ENCODE results near the gene BSDC1. TPM values are rescaled to one million over a fixed set of nuclear protein-coding genes. Genes with fewer than 3 reads are reported as not detected.
"Not testable (repeated sequence)": the region's sequence is repeated elsewhere in the genome, so short reads cannot be mapped to it uniquely, and the experiment has no call there.

Gene BSDC1
- total and polyA plus RNA-seq, 8 donors: 23.8 to 126 (median 45.5) TPM

DNA sequence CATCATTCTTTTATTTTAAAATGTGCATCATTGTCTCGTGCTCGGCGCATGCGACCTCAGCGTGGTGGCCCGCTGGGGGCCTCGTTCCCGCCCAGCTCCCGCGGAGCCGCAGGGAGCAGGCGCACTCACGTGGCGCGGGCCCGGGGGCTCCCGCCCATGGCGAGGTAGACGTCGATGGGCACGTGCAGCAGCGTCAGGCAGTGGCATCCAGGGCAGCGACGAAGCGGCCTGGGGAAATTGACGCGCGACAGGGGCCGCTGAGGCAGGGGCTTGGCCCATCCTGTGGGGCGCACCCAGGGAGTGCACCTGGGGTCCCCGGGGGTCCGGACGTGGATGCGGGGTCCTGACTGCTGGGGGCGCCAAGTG is 33.0 kb downstream of the BSDC1 start:
- WGBS, 5 donors: 50 to 67% (median 61%) methylated on average over 22 to 35 of the region's 35 CpGs
- intact Hi-C loops (cut with DNase I; ENCODE audit: low total_unique reads): no loop called here
- peaks cover 14 to 26% (median 21%) of the 10 kb centered on the region in 4 donors for H3K4me1 ChIP-seq
- no peaks in the 10 kb centered on the region for H3K27me3 ChIP-seq
- H3K27ac ChIP-seq: peak overlapping the region in 3 of 5 donors; percentile 21 to 73 (median 32)
- no peaks in the 10 kb centered on the region for H3K9me3 ChIP-seq
- H3K4me3 ChIP-seq: peak overlapping the region; percentile 40 to 58 (median 44)
- DNase-seq: peak in 1 of 2 donors; percentile 56
- TF ChIP-seq POLR2A (IDR thresholded peaks at IDR 0.05): no peak
- no peak for TF ChIP-seq EP300 (IDR thresholded peaks at IDR 0.05)
- TF ChIP-seq POLR2AphosphoS5 (IDR thresholded peaks at IDR 0.05): no peak
- no peak for TF ChIP-seq CTCF (IDR thresholded peaks at IDR 0.05)
- H3K36me3 ChIP-seq: peaks cover 12 to 34% (median 27%) of the 10 kb centered on the region in 4 donors

DNA sequence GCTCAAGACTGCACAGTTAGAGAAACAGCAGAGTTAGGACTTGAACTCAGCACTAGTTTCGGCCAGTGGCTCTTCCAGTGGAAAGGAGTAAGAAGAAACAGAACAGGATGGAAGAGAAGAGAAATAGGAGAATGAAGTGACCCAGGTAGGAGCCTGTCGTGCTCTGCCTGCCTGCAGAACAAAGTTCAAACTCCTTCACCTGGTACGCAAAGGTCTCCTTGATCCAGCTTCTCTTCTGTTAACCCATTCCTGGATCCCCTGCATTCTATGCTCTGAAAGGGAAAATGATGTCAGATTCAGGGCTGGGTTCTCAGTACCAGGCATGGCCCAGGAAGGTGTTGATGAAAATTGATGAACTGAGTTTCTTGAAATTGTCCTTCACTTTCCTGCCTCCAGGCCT is 35.8 kb downstream of the BSDC1 start:
- Histone ChIP-seq H3K27me3 (no peaks in the 10 kb centered on the region), H3K4me3 (no peak overlapping the region), H3K27ac (no peak overlapping the region), H3K36me3 (peaks cover 0 to 5% (median 5%) of the 10 kb centered on the region in 4 donors), H3K9me3 (no peaks in the 10 kb centered on the region), H3K4me1 (peaks cover 16 to 37% (median 28%) of the 10 kb centered on the region in 4 donors)
- 42 to 62% (median 53%) methylated on average over 3 of the region's 3 CpGs for WGBS, 5 donors
- TF ChIP-seq POLR2A (IDR thresholded peaks at IDR 0.05) (no peak), CTCF (IDR thresholded peaks at IDR 0.05) (no peak), POLR2AphosphoS5 (IDR thresholded peaks at IDR 0.05) (no peak), EP300 (IDR thresholded peaks at IDR 0.05) (no peak)
- intact Hi-C loops (cut with DNase I; ENCODE audit: low total_unique reads): no loop called here
- DNase-seq: no peak

DNA sequence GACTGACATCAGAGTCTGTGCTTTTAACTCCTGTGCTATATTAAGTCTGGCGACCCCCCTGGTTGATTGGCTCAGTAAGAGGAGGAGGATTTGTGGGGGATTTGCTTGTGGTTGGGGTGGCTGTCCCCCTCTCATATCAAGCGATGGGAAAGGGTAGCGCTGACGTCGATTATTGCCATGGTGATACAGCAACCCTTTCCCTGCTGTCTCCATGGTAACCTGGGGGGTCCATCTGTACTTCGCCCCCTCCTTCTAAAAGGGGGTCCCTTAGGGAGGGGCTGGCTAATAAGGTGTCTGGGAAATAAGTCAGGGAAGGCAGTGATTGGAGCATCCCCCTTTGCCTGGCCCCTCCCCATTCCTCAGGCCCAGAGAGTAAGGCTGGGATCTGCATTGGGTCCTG is 36.6 kb downstream of the BSDC1 start:
- 64 to 72% (median 69%) methylated on average over 6 of the region's 6 CpGs for WGBS, 5 donors
- H3K27me3 ChIP-seq: no peaks in the 10 kb centered on the region
- no peaks in the 10 kb centered on the region for H3K9me3 ChIP-seq
- peaks cover 24 to 43% (median 35%) of the 10 kb centered on the region in 4 donors for H3K4me1 ChIP-seq
- intact Hi-C loops (cut with DNase I; ENCODE audit: low total_unique reads): no loop called here
- no peak overlapping the region for H3K4me3 ChIP-seq
- H3K27ac ChIP-seq: no peak overlapping the region
- TF ChIP-seq EP300 (IDR thresholded peaks at IDR 0.05) (no peak), POLR2AphosphoS5 (IDR thresholded peaks at IDR 0.05) (no peak), CTCF (IDR thresholded peaks at IDR 0.05) (no peak), POLR2A (IDR thresholded peaks at IDR 0.05) (no peak)
- no peak for DNase-seq
- no peaks in the 10 kb centered on the region for H3K36me3 ChIP-seq

DNA sequence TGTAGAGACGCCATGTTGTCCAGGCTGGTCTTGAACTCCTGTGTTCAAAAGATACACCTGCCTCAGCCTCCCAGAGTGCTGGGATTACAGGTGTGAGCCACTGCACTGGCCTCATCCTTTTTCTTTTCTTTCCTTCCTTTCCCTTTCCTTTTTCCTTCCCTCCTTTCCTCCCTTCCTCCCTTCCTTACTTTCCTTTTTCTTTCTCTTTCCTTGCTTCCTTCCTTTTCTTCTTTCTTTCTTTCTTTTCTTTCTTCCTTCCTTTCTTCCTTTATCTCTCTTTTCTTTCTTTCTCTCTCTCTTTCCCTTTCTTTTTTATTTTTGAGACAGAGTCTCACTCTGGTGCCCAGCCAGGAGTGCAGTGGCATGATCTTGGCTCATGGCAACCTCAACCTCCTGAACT is 37.8 kb downstream of the BSDC1 start:
- Histone ChIP-seq H3K36me3 (no peaks in the 10 kb centered on the region), H3K4me3 (no peak overlapping the region), H3K27me3 (no peaks in the 10 kb centered on the region), H3K9me3 (no peaks in the 10 kb centered on the region), H3K4me1 (peaks cover 21 to 42% (median 34%) of the 10 kb centered on the region in 4 donors), H3K27ac (no peak overlapping the region)
- TF ChIP-seq POLR2A (IDR thresholded peaks at IDR 0.05) (no peak), EP300 (IDR thresholded peaks at IDR 0.05) (no peak), CTCF (IDR thresholded peaks at IDR 0.05) (no peak), POLR2AphosphoS5 (IDR thresholded peaks at IDR 0.05) (no peak)
- 88 to 100% (median 95%) methylated on average over 1 of the region's 1 CpG for WGBS, 5 donors
- DNase-seq: no peak
- intact Hi-C loops (cut with DNase I; ENCODE audit: low total_unique reads): no loop called here

DNA sequence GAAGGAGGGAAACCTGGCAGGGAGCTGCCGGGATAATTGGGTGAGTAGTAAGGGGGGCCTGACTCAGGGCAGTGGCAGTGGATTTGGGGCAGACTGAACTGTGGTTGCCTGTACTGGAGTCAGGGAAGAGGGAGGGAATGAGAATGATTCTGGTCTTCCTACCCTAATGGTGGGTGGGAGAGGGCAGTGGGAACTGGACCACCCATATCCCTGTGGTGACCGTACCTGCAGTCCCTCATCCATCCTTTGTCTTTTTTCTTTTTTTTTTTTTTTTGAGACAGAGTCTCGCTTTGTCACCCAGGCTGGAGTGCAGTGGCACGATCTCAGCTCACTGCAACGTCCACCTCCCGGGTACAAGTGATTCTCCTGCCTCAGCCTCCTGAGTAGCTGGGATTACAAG is 38.5 kb downstream of the BSDC1 start:
- intact Hi-C loops (cut with DNase I; ENCODE audit: low total_unique reads); H3K27me3 ChIP-seq; H3K27ac ChIP-seq; H3K9me3 ChIP-seq; H3K36me3 ChIP-seq; DNase-seq; H3K4me3 ChIP-seq: not testable (repeated sequence)
- peaks cover 18 to 40% (median 32%) of the 10 kb centered on the region in 4 donors for H3K4me1 ChIP-seq
- WGBS, 5 donors: 94 to 96% (median 95%) methylated on average over 6 of the region's 6 CpGs

Measured in stomach (tissue), 9 donors.